ENCODE results near the gene KLHL12. TPM values are rescaled to one million over a fixed set of nuclear protein-coding genes. Genes with fewer than 3 reads are reported as not detected.

Gene KLHL12
- polyA plus RNA-seq, 1 donor (not counting 4 experiments of a cell fraction or from before 2014, with no cell fraction given), result 32.3 TPM

- Histone ChIP-seq H3K27me3 (ENCODE audit: control insufficient read depth, extremely low read depth, insufficient read depth, low read length) (peaks cover 6% of the 10 kb centered on the region), H3K4me3 (ENCODE audit: control insufficient read depth in 2 of 3, extremely low read depth in 1 of 3, insufficient read depth in 2 of 3, low read depth in 1 of 3, low read length in 3 of 3) (no peak overlapping the region), H3K27ac (ENCODE audit: control insufficient read depth, insufficient read depth, low read length) (no peak overlapping the region), H3K36me3 (ENCODE audit: control insufficient read depth in 2 of 2, extremely low read depth in 1 of 2, insufficient read depth in 2 of 2, low read length in 2 of 2) (no peaks in the 10 kb centered on the region), H2AFZ (ENCODE audit: control insufficient read depth, low read length) (no peak overlapping the region), H3K4me1 (ENCODE audit: control insufficient read depth, extremely low read depth, insufficient read depth, low read length) (no peaks in the 10 kb centered on the region), H3K79me2 (ENCODE audit: control insufficient read depth, insufficient read depth, low read length) (no peaks in the 10 kb centered on the region), H4K20me1 (ENCODE audit: control insufficient read depth, extremely low read depth, insufficient read depth, low read length) (no peaks in the 10 kb centered on the region), H3K4me2 (ENCODE audit: control insufficient read depth, extremely low read depth, insufficient read depth, low read depth, low read length) (no peak overlapping the region), H3K9me1 (ENCODE audit: control insufficient read depth, extremely low read depth, insufficient read depth, low read length) (no peaks in the 10 kb centered on the region), H3K9me3 (ENCODE audit: control insufficient read depth, low read depth, low read length) (no peaks in the 10 kb centered on the region), H3K9ac (ENCODE audit: control insufficient read depth, extremely low read depth, insufficient read depth, low read length) (no peak overlapping the region)
- DNase-seq (ENCODE audit: low read depth, low spot score) (no peak), FAIRE-seq (no peak)
- TF ChIP-seq EZH2 (IDR thresholded peaks at IDR 0.05; ENCODE audit: low read length), result no peak
- TF ChIP-seq, protein P1, sequence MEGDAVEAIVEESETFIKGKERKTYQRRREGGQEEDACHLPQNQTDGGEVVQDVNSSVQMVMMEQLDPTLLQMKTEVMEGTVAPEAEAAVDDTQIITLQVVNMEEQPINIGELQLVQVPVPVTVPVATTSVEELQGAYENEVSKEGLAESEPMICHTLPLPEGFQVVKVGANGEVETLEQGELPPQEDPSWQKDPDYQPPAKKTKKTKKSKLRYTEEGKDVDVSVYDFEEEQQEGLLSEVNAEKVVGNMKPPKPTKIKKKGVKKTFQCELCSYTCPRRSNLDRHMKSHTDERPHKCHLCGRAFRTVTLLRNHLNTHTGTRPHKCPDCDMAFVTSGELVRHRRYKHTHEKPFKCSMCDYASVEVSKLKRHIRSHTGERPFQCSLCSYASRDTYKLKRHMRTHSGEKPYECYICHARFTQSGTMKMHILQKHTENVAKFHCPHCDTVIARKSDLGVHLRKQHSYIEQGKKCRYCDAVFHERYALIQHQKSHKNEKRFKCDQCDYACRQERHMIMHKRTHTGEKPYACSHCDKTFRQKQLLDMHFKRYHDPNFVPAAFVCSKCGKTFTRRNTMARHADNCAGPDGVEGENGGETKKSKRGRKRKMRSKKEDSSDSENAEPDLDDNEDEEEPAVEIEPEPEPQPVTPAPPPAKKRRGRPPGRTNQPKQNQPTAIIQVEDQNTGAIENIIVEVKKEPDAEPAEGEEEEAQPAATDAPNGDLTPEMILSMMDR (optimal IDR thresholded peaks at IDR 0.05 in 1 of 3, IDR thresholded peaks at IDR 0.05 in 1 of 3, conservative IDR thresholded peaks at IDR 0.05 in 1 of 3; ENCODE audit: extremely low read depth in 1 of 3, insufficient read depth in 2 of 3, low read length in 3 of 3), result no peak
- dilution Hi-C loops (cut with MboI; ENCODE audit: extremely low pct_ligation_motif_present, low sequenced_read_pairs), result loop anchor here (5.0 kb wide), 1 partner anchor 54 kb away; no protein-coding TSS in a partner anchor
Measured at GRCh38 chr1:202856014-202856413, 71.0 kb downstream of the KLHL12 start.

DNA sequence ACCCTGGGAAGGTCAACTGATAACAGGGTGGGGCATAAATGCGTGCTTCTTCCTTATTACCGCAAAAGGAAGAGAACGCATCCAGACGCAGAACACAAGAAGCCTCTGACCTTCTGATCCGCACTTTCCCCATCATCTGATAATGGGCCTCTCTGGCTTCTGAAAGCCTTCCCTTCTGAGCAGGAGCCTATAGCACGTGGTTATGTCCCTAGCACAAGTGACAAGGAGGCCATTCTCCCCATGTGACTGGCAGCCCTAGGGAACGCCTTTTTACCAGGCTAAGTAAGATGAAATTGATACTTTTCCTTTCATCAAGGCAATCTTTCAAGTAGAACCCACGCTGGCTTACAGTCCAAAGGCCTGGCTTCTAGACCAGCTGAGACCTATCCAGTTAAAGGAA lies 72.2 kb downstream of the KLHL12 start:
- Histone ChIP-seq H3K9me3 (ENCODE audit: control insufficient read depth, low read depth, low read length) (no peaks in the 10 kb centered on the region), H3K9me1 (ENCODE audit: control insufficient read depth, extremely low read depth, insufficient read depth, low read length) (no peaks in the 10 kb centered on the region), H3K36me3 (ENCODE audit: control insufficient read depth in 2 of 2, extremely low read depth in 1 of 2, insufficient read depth in 2 of 2, low read length in 2 of 2) (no peaks in the 10 kb centered on the region), H3K9ac (ENCODE audit: control insufficient read depth, extremely low read depth, insufficient read depth, low read length) (no peak overlapping the region), H3K27ac (ENCODE audit: control insufficient read depth, insufficient read depth, low read length) (no peak overlapping the region), H3K79me2 (ENCODE audit: control insufficient read depth, insufficient read depth, low read length) (no peaks in the 10 kb centered on the region), H3K4me3 (ENCODE audit: control insufficient read depth in 2 of 3, extremely low read depth in 1 of 3, insufficient read depth in 2 of 3, low read depth in 1 of 3, low read length in 3 of 3) (no peak overlapping the region), H4K20me1 (ENCODE audit: control insufficient read depth, extremely low read depth, insufficient read depth, low read length) (no peaks in the 10 kb centered on the region), H3K27me3 (ENCODE audit: control insufficient read depth, extremely low read depth, insufficient read depth, low read length) (no peaks in the 10 kb centered on the region), H3K4me1 (ENCODE audit: control insufficient read depth, extremely low read depth, insufficient read depth, low read length) (no peaks in the 10 kb centered on the region), H3K4me2 (ENCODE audit: control insufficient read depth, extremely low read depth, insufficient read depth, low read depth, low read length) (no peak overlapping the region), H2AFZ (ENCODE audit: control insufficient read depth, low read length) (no peak overlapping the region)
- DNase-seq (ENCODE audit: low read depth, low spot score), result no peak
- no peak for FAIRE-seq
- dilution Hi-C loops (cut with MboI; ENCODE audit: extremely low pct_ligation_motif_present, low sequenced_read_pairs), result loop anchor here (5.0 kb wide), 1 partner anchor 52 kb away; no protein-coding TSS in a partner anchor
- TF ChIP-seq, protein P1 (optimal IDR thresholded peaks at IDR 0.05 in 1 of 3, IDR thresholded peaks at IDR 0.05 in 1 of 3, conservative IDR thresholded peaks at IDR 0.05 in 1 of 3; ENCODE audit: extremely low read depth in 1 of 3, insufficient read depth in 2 of 3, low read length in 3 of 3), result no peak
- no peak for TF ChIP-seq EZH2 (IDR thresholded peaks at IDR 0.05; ENCODE audit: low read length)
